GM10847 (cell line): ENCODE results near the gene TCF7L1.

Experiments
- POLR2A ChIP-seq: IDR thresholded peaks from 2 replicates; pipeline ENCODE4 v1.6.1; 2011; ENCODE audit not compliant: insufficient read length; ENCODE audit errors: extremely low read depth

TCF7L1 gene

GRCh38 chr2:85318222-85319074 is 185.3 kb downstream of the TCF7L1 start:
- no peak for TF ChIP-seq POLR2A

- no peak for TF ChIP-seq POLR2A
Measured at GRCh38 chr2:85319796-85320195, 186.6 kb downstream of the TCF7L1 start.

- TF ChIP-seq POLR2A = no peak
Measured at GRCh38 chr2:85323351-85323987, 190.3 kb downstream of the TCF7L1 start.

GRCh38 chr2:85324639-85325465 is 191.7 kb downstream of the TCF7L1 start:
- no peak for TF ChIP-seq POLR2A

DNA sequence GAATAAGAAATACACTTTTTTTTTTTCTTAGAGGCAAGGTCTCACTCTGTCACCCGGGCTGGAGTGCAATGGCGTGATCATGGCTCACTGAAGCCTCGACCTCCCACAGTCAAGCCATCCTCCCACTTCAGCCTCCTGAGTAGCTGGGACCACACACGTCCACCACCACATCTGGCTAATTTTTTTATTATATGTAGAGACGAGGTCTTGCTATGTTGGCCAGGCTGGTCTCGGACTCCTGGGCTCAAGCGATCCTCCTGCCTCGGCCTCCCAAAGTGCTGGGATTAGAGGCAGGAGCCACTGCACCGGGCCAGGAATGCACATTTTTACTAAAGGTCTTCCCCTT is 192.2 kb downstream of the TCF7L1 start:
- TF ChIP-seq POLR2A = no peak

- no peak for TF ChIP-seq POLR2A
Measured at GRCh38 chr2:85326406-85327159, 193.4 kb downstream of the TCF7L1 start.

GRCh38 chr2:85327160-85327821 is 194.1 kb downstream of the TCF7L1 start:
- TF ChIP-seq POLR2A = no peak

- TF ChIP-seq POLR2A = peak; percentile 97
Measured at GRCh38 chr2:85327822-85328617, 194.8 kb downstream of the TCF7L1 start, which contains the start of gene TGOLN2. Gene TGOLN2 (minus strand): TSS chr2:85327989. CDS start chr2:85327962, 27 bp downstream.

DNA sequence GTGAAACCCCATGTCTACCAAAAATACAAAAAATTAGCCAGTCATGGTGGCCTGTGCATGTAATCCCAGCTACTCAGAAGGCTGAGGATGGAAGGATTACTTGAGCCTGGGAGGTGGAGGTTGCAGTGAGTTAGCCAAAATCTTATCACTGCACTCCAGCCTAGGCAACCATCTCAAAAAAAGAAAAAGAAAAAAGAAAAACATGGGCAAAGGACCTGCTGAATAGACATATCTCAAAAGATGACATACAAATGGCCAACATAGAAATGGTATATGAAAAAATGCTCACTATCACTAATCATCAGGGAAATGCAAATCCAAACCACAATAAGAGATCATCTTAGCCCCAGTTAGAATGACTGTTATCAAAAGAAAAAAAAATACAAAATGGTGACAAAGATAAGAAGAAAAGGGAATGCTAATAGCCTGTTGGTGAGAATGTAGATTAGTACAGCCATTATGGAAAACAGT is 196.0 kb downstream of the TCF7L1 start:
- no peak for TF ChIP-seq POLR2A

DNA sequence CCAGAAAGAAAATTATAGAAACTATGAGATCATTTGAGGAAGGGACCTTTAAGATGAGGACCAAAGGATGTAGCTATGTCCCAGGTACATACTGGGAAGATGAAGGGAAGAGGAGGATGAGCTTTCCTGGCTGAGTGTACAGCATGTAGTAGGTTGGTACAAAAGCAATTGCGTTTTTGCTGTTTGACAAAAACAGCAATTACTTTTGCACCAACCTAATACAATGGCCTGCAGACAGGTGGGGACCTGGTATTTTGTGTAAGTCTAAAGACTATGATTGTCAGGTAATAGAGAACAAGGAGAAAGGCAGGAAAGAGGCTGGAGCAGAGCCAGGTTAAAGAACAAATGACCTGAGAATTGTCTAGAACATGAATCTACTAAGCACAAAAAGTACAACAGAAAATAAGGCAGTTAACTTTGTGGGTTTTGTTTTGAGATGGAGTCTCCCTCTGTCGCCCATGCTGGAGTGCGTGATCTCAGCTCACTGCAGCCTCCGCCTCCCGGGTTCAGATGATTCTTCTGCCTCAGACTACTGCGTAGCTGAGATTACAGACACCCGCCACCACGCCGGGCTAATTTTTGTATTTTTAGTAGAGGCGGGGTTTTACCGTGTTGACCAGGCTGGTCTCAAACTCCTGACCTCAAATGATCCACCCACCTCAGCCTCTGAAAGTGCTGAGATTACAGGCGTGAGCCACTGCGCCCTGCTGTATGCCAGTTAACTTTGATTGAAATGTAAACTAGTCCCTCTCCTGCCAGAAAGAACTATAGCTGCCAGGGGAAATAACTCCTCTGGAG is 197.8 kb downstream of the TCF7L1 start:
- TF ChIP-seq POLR2A = no peak

DNA sequence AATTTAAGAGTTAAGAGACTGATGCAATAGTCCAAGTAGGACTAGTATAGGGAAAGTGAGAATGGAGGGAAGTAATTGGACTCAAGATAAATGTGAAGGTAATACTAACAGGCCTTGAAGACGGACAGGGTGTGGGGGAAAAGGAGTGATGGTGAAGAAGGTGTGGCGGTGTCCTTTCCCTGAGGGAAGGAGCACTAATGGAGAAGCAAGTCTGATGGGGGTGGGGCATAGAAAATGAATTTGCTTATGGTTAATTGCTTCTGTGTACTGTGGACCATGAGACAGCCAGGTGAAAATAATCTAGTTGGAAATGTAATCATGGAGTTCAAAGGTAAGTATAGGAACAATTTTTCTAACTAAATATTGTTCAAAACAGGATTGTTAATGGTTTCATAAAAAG is 201.7 kb downstream of the TCF7L1 start:
- TF ChIP-seq POLR2A = no peak

- TF ChIP-seq POLR2A = no peak
Measured at GRCh38 chr2:85340034-85340892, 207.1 kb downstream of the TCF7L1 start.
